HG02763 (cell line): ENCODE results near the gene TOX2.

Experiments
- ATAC-seq: cut with Tn5 transposase; IDR thresholded peaks from one replicate; pipeline ENCODE4 v1.9.1; 2021; ENCODE audit warnings: mild to moderate bottlenecking, moderate library complexity; ENCODE audit not compliant: unreplicated experiment

The TOX2 gene, protein sequence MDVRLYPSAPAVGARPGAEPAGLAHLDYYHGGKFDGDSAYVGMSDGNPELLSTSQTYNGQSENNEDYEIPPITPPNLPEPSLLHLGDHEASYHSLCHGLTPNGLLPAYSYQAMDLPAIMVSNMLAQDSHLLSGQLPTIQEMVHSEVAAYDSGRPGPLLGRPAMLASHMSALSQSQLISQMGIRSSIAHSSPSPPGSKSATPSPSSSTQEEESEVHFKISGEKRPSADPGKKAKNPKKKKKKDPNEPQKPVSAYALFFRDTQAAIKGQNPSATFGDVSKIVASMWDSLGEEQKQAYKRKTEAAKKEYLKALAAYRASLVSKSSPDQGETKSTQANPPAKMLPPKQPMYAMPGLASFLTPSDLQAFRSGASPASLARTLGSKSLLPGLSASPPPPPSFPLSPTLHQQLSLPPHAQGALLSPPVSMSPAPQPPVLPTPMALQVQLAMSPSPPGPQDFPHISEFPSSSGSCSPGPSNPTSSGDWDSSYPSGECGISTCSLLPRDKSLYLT

DNA sequence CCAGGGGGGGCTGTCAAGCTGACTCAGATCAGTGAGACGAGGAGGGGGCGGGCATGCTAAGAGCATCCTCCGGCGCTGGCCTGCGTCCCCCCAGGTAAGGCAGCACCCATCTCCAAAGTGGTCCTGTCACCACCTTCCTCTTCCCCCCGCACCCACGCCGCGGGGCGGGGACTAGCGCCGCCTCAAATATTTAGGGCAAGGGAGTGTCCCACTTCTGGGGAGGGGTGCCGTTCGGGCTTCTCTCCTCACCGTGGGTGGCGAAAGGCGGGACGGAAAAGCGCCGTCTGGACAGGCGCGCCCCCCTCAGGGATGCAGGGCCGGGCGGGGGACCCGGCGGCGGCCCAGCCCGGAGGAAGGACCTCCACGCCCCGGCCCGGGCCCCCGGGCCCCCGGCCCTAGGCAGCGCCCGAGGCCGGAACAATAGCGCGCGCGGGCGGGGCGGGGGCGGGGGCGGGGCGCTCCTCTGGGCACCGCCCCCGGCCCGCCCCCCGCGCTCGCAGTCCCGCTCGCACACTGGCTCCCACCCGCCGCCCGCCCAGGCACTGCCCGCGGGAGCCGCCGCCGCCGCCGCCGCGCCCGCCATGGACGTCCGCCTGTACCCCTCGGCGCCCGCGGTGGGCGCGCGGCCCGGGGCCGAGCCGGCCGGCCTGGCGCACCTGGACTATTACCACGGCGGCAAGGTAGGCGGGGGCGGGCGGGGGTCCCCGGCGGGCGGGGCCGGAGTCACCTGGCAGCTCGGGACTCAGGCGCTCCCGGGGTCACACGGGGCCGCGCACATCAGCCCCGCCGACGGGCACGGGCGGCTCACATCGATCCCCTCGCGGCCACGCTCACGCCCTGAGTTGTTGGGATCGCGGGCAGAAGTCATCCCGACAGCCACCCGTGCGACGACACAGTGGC, at the start of gene TOX2:
Gene TOX2, plus strand, starts transcription at position 542 of the 900 bp plus-strand sequence. Its CDS starts 40 bp downstream, at position 582.
- ATAC-seq = no peak

DNA sequence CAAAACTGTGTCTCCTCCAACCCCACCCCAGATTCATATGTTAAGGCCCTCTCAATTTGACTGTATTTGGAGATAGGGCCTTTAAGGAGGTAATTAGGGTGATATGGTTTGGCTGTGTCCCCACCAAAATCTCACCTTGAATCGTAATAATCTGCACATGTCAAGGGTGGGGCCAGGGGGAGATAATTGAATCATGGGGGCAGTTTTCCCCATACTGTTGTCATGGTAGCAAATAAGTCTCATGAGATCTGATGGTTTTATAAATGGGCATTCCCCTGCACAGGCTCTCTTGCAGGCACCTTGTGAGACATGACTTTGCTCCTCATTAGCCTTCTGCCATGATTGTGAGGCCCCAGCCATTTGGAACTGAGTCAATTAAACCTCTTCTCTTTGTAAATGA, 46.6 kb upstream of the TOX2 start:
- no peak for ATAC-seq

DNA sequence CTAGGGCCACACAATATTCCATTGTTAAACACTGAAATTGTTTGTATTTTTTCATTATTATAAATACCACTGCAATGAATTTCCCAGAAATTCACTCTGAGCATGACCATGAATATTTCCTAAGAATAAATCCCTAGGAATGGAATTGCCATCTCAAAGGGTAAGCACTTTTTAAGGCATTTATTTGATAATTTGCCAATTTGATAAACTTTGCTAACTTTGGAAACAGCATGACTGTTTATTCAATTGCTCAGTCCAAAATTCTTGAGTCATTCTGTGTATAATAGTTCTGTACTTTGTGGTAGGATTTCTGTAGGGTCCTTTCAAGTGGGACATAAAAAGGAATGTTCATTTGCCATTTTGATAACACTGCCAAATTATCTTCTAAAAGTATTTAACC, 44.2 kb upstream of the TOX2 start:
- no peak for ATAC-seq

DNA sequence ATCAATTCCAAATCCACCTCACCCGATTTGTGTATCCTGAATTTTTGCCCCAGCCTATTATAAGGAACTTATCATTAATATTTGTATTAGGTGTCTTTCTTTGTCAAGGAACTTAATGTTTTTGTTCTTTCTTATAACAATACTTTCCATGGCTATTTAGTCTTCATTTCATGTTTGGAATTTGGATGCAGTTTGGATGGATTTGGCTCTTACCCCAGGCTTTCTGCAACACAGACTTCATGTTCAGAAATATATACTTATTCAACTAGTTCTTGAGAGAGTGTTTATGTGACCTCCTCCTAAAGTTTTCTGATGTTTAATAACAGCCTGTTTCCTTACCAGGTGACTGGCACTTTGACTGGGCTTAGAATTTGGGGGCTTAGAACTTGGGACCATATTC, 35.9 kb upstream of the TOX2 start:
- ATAC-seq = no peak

DNA sequence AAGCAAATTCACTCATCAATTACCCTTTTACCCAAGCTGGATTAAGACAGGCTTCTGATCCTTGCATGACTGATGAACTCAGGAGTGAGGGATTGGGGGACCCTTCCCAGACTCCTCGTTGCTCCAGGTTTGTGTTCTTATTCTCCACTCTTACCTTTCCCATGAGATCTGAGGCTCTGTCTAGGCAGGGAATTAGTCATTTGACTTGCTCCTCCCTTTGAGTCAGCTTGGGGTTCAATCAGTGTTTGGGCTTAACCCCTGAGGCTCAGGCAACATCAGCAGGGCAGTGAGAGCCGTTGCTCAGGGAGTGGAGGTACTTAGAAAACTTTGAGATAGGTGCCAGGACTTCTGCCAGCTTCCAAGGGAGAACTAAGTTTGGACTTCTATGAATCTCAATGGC, 20.7 kb upstream of the TOX2 start:
- no peak for ATAC-seq

DNA sequence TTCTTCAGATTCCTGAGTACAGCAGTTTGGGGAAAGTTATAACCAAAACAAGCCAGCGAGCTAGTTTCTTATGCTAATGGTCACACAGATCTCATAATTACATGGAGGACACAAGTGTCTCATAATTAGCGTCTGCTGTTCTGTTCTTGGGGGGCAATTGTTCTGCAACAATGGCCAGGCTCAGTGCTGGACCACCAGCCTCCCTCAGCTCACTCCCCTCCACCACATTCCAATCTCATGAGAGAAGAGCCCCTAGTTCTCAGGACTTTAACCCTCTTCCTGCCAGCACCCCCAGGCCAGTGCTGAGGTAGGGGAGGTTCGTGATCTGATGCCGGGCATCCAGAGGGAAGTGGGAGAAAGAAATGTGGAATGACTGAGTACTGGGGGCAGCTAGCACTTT, 20.2 kb upstream of the TOX2 start:
- no peak for ATAC-seq

DNA sequence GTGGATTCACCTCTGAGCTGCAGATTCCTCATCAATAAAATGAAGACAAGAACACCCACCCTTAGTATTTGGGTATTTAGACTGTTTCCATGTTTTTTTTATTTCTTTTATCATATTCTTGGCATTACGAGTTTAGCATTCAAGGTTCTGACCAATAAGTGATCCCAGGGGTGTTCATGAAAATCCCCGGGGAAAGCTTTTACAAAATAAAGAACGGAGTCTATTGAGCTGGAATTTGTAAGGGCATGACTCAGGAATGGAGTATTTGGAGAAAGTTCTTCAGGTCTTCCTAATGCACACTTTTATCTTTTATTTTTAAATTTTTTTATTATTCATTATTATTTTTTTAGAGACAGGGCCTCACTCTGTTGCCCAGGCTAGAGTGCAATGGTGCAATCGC, 19.4 kb upstream of the TOX2 start:
- ATAC-seq = no peak

DNA sequence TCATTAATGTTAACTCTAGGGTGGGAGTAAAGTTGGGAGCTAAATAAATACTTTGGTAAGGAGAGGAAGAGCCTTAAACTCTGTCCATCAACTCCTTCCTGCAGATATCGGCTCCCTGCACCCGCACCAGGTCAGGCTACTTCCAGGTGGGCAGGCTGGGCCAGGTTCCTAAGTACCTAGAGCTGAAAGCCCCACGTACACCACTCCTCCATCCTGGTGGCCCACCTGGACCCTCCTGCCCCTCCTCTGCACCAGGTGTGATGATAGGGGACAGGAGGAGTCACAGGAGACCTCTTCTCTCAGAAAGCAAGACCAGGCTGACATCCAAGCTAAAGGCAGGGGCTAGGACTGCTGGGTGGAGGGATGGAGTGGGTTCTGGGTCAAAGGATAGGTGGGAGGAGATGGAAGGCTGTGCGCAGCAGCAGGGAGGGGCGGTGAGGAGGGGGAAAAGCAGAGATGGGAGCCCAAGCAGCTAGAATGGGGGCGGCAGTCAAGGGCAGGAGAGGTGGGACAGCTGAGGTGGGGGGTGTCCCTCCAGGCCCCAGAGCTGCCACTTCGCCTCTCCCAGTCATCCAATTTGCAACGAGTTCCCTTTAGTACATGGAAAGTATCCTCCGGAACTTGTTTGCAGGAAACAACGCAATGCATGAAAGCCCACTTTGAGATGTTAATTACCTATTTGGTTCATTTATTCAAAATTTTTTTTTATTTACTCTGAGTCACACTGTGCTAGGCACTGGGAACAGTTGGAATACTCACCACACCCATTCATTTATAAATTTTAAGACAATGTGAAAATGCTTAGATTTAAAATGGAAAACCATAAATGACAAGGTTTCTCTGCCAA, 15.2 kb upstream of the TOX2 start:
- ATAC-seq = no peak

DNA sequence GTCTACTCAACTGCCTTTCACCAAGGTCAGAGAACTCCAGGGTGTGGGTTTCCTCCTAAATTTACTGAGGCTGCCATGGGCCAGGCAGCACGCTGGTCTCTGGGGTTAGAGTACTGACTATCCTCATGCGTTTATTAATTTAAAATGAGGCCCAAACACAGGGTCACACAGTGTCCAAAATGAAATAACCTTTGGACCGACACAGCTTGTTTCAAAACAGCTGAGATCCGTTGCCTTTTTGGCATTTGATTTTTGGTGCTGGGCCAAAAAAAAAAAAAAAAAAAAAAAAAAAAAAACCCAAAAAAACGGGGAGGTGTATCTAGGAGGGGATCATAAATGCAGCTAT, 14.6 kb upstream of the TOX2 start:
- no peak for ATAC-seq

DNA sequence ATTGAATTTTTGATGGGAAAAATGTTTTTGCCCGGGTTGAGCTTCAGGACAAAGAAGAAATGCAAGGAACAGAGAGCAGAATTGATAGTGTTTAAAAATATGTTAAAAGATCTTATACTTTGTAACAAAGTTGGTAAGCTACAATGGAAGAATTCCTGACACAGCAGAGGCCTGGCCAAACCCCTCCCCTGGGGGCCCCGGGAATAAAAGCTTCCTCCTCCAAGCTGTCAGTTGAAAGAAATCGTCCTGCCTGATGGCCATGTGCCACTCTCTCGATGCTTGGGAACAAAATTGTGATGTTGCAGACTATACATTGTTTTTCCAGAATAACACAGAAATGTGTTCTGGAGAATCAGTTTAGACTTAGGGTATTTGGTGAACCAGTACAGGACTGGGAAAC, 14.2 kb upstream of the TOX2 start:
- no peak for ATAC-seq

DNA sequence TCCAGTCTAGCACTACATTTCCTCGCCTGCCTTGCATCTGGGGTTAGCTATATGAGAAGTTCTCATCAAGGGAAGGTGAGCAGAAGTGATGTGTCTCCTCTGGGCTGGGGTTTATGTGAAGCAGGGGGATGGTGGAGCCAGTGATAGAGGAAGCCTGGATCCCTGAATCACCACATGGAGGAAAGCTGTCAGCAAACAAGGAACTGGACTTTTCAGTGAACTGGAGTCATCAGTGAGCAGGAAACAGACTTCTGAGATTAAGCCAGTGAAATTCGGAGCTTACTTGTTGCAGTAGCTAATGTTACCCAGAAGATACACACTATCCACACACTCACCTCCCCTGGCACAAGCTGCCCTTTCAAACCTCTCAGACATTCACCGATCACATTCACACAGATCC, 13.4 kb upstream of the TOX2 start:
- ATAC-seq = no peak

DNA sequence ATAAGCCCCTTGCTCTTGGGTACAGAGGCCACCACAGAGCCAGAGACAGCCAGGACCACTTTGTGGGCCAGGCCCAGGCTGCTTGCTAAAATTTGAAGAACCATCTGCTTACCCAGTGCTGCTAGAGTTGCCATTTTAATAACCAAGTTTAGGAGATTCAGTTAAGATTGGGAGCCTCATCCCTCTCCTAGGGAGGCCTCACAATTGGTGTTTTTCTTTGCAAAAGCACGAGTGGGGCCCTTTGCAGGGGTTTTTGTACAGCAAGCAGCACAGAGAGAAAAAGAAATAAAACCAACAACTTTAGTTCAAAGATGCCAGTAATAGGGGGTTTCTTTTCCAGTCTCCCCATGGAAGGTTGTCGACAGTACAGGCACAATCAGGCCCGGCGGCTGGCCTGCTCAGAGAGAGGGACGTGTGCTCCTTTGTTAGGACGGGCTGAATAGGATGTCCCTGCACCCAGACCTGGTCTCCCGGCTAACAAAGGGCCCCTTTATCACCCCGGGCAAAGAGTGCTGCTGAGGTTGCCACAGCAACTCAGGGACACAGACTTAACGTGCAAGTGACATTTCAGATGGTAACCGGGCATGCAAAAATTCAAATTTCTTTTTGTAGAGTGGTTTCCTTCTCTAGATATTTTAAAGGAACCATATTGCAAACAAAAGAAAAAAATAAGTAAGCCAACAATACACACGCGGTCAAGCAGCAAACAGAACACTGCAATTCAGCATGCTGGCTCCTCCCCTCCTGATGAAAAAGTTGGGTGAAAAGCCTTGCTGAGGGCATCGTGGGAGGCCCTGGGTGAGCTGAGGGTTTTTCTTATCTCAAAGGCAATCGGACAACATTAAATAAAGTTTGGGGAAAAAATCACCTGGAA, 10.5 kb upstream of the TOX2 start:
- ATAC-seq = no peak

DNA sequence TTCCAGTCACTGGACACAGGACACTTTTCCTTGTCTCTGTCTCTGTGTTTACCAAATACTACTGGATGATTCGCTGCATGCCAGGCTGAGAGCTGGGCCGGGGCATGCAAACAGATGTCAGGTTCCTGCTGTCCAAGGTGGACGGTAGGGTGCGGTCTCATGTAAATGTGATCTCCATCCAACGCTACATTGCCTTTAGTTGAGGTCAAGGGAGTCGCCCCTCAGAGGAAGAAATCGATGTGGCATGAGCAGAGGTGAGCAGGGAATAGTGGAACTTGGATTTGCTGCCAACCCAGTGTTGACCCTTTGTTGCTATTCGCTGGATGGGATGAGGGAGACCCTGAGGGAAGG, 9.8 kb upstream of the TOX2 start:
- no peak for ATAC-seq

DNA sequence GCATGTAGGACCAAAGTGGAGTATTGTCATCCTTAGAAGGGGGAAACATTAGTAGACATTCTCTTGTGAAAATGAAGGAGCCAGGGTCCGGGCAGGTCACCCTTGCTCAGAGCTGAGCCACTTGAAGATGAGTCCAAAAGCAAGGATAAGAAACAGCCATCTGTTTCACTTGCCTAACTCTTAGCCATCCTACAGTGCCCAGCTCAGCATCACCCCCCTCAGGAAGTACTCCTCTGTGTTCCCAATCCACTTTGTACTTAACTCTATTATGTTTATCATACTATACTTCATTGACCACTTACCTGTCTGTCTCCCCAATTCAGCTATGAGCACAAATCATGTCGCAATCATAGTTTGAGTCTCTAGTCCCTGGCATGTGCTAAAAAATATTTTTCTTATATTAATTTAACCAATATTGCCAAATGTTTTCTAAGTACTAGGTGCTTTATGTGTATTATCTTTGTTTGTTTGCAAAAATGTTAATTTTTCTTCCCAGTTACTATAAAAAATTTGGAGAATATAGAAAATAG, 8.1 kb upstream of the TOX2 start:
- no peak for ATAC-seq

DNA sequence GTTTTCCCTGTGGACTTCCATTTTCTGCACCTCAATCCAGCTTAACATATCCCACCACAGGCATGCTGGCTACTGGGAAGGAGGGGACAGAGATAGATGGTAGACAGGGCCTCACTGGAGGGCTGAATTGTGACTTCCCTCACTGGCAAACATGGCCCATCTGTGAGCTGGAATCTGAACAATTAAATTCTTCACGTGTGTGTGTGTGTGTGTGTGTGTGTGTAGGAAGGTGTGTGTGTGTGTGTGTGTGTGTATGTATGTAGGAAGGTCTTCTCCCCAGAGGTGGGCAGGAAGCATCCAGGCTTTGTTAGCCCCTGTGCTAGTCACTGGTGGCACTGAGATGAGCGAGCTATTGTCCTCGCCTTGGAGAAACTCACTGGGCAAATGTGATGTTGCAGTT, 5.4 kb upstream of the TOX2 start:
- ATAC-seq = no peak

DNA sequence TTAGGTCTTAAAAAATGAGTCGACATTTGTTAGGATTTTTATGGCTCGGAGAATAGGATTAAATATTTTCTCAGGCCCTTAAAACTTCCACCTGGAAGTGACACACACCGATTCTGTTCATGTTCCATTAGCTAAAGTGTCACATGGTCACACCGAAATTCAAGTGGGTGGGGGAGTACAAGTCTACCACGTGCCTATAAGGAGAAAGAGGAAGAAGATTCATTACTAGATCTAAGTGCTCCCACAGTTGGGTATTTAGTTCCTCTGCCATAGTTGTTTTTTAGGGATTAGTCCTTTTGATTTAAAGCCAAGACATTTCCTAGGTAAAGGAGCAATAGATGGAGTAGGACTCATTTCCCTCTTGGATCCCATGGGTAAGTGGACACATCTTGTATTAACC, 4.9 kb upstream of the TOX2 start:
- no peak for ATAC-seq

DNA sequence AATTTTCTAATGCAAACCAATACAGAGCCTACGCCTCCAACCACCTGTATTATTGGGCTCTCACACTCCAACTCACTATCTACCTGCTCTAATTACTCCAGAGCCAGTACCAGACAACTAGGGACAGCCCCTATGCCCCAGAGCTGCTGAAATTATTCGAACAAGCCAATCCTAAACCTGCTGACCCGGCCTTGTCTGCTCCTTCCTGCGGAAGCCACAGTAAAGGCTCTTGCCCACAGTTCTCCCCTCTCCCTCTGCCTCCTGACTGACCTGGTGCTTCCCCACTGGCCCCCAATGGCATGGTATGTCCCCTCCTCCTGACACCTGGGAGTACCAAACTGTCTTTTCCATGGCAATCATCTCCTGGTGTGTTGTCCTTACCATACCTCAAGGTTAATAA, 4.1 kb upstream of the TOX2 start:
- ATAC-seq = no peak

DNA sequence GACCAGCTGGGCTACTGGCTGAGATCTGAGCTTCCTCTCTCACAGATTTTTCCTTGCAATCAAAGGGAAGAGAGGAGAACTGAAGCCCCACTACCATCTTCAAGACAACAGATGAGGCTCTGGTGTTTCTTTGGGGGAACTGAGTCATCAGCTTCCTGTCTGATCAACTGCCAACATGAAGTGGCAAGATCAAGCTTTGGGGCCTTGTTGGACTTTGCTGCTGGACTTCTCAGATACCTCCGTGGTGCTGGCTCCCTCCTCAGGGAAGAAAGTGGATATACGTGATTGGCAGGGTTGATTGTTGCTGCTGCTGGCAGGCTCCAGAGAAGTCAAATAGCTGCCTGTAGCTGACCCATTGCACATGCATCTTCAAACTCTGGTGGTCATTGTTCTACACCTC, 3.6 kb upstream of the TOX2 start:
- no peak for ATAC-seq

DNA sequence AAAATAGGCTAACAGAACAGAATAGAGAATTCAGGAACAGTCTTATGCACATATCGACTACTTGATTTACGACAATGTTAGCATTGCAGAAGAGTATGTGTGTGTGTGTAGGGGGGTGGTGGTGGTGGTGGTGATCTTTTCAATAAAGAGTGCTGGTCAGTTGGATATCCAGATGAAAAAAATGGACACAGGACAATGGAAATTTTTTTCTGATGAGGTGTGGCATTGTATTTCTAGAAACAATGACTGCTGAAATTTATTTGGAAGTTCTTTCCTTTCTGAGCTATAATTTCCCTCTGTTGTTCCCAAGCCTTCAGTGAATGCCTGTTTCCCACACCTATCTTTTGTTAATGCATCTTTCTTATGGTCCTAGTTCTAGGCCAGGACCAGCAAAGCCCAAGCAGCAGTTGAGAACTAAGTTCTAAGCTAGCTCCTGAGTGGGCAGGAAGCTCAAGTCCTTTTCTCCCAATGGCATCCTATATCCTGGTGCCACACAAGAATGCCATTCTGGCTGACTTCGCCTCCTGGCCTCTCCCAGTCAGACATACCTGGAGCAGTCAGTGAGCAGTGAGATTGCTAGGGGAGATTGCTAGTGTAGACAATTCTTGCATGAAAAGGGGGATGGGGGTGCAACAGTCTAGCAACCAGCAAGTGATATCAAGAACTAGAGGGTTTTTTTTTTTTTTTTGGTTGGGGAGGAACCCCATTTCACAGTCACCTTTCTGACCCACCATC, 1.2 kb upstream of the TOX2 start:
- no peak for ATAC-seq
